A549 (cell line): ENCODE data around the gene RHOT1. TPM values are rescaled to one million over a fixed set of nuclear protein-coding genes. Genes with fewer than 3 reads are reported as not detected.
A peak's percentile ranks its signal among the peaks of the same experiment; 100 is the strongest.

Experiments
- ATAC-seq, 2 experiments: fragments of 200-7000 bp in 1 of 2; fragments of >200 bp in 1 of 2; cut with Nextera tagmentation in 1 of 2; cut with Tn5 transposase in 1 of 2; 3 replicates each; pipeline versions ENCODE4 v1.8.0 to v1.9.1; 2018 to 2020; ENCODE audit warnings: mild to moderate bottlenecking in 1 of 2, moderate library complexity in 1 of 2
- CTCF ChIA-PET: fragments of 300-600 bp; sonication (Branson Sonifier 250); formaldehyde crosslinking; extraction: SDS; loops from one replicate; lab custom pipeline; 2021; ENCODE audit warnings: antibody characterized with exemption, inconsistent platforms; lab: Yijun Ruan, JAX
- POLR2A ChIA-PET: fragments of 350-600 bp; formaldehyde crosslinking; extraction: SDS; loops from one replicate; lab custom pipeline; 2021; ENCODE audit warnings: antibody characterized with exemption, inconsistent platforms; lab: Yijun Ruan, JAX
- DNase-seq, 2 experiments: peaks; one replicate each; pipeline versions ENCODE4 v3.0.0 to v3.0.0-alpha.2; 2011 to 2016; ENCODE audit warnings: low read depth in 1 of 2, low spot score in 1 of 2
- FAIRE-seq: peaks from 2 replicates; lab custom pipeline; 2011; peaks lifted over from hg19 to GRCh38; lab: Jason Lieb, UNC
- H3K27ac ChIP-seq, 2 experiments: fragments of >200 bp; sonication (Bioruptor Twin); formaldehyde crosslinking; 3 replicates each; pipeline ENCODE4 v1.5.1; 2016 to 2017
- H3K4me1 ChIP-seq: fragments of >200 bp; sonication (Bioruptor Twin); formaldehyde crosslinking; 3 replicates; pipeline ENCODE4 v1.6.1; 2016
- H3K4me2 ChIP-seq: fragments of >200 bp; sonication (Bioruptor Twin); formaldehyde crosslinking; 3 replicates; pipeline ENCODE4 v1.6.1; 2016
- H3K4me3 ChIP-seq: fragments of >200 bp; sonication (Bioruptor Twin); formaldehyde crosslinking; 3 replicates; pipeline ENCODE4 v1.5.1; 2016
- H3K9me3 ChIP-seq: fragments of >200 bp; sonication (Bioruptor Twin); formaldehyde crosslinking; 3 replicates; pipeline ENCODE4 v1.6.1; 2016
- CBX2 ChIP-seq: fragments of 200-600 bp; sonication (generic); IDR thresholded peaks from 2 replicates; pipeline ENCODE4 v1.6.1; 2016; ENCODE audit warnings: low read depth, mild to moderate bottlenecking, borderline replicate concordance
- CBX8 ChIP-seq: fragments of 200-600 bp; sonication (generic); IDR thresholded peaks from 2 replicates; pipeline ENCODE4 v1.6.1; 2016
- CHD4 ChIP-seq: fragments of 200-600 bp; sonication (generic); IDR thresholded peaks from 2 replicates; pipeline ENCODE4 v1.6.1; 2016; ENCODE audit warnings: antibody characterized with exemption, mild to moderate bottlenecking, borderline replicate concordance
- ESRRA ChIP-seq: fragments of 150-350 bp; IDR thresholded peaks from 2 replicates; pipeline ENCODE4 v1.6.1; 2014; ENCODE audit warnings: mild to moderate bottlenecking, low read length, borderline replicate concordance
- JUN ChIP-seq, 2 experiments: fragments of >200 bp; sonication (Bioruptor Twin); formaldehyde crosslinking; IDR thresholded peaks; 2 replicates in 1 of 2; 3 replicates in 1 of 2; pipeline ENCODE4 v1.6.1; 2016 to 2017
- KDM1A ChIP-seq: fragments of 200-600 bp; sonication (generic); IDR thresholded peaks from 2 replicates; pipeline ENCODE4 v1.6.1; 2016; ENCODE audit warnings: low read depth, mild to moderate bottlenecking
- MAFK ChIP-seq: fragments of 450-650 bp; IDR thresholded peaks from 2 replicates; pipeline ENCODE4 v1.6.1; 2014; ENCODE audit not compliant: partially characterized antibody
- MYC ChIP-seq: IDR thresholded peaks from 2 replicates; pipeline ENCODE4 v1.6.1; 2012; ENCODE audit warnings: mild to moderate bottlenecking, inconsistent platforms, low read length, improper control_type of control experiment, borderline replicate concordance
- POLR2AphosphoS2 ChIP-seq: conservative IDR thresholded peaks from 2 replicates; pipeline ENCODE4 v1.6.1; 2012; ENCODE audit warnings: low read length, improper control_type of control experiment, inconsistent platforms
- RARB ChIP-seq: fragments of 250-450 bp; sonication (Bioruptor Pico); IDR thresholded peaks from 2 replicates; pipeline ENCODE4 v1.8.0; 2021; ENCODE audit warnings: mild to moderate bottlenecking, moderate library complexity
- RFX5 ChIP-seq: fragments of 450-650 bp; IDR thresholded peaks from 2 replicates; pipeline ENCODE4 v1.7.1; 2014; ENCODE audit warnings: antibody characterized with exemption, mild to moderate bottlenecking, moderate library complexity
- RNF2 ChIP-seq: fragments of 200-600 bp; sonication (generic); IDR thresholded peaks from 2 replicates; pipeline ENCODE4 v1.6.1; 2016; ENCODE audit warnings: low read depth, mild to moderate bottlenecking, antibody characterized with exemption, moderate library complexity, borderline replicate concordance
- ZFP36 ChIP-seq: fragments of 450-650 bp; IDR thresholded peaks from 2 replicates; pipeline ENCODE4 v1.6.1; 2014; ENCODE audit warnings: borderline replicate concordance; ENCODE audit not compliant: partially characterized antibody
- ZNF302 ChIP-seq: fragments of 250-450 bp; sonication (Bioruptor Pico); IDR thresholded peaks from 2 replicates; pipeline ENCODE4 v1.9.0; 2021; ENCODE audit warnings: inconsistent platforms, mild to moderate bottlenecking, moderate library complexity
- ZSCAN20 ChIP-seq: fragments of 250-450 bp; sonication (Bioruptor Pico); IDR thresholded peaks from 2 replicates; pipeline ENCODE4 v1.8.0; 2022; ENCODE audit warnings: mild to moderate bottlenecking, moderate library complexity
- WGBS: methylation state at CpG from one replicate; pipeline ENCODE4 v1.1.6; 2017; ENCODE audit errors: missing lambda C conversion rate; 5-methylcytosine and 5-hydroxymethylcytosine counted together
- polyA plus RNA-seq, 4 experiments: library from polyadenylated mRNA; depleted of rRNA in 3 of 4; stranded (reverse); fragments of >200 nt; fragmentation: RNase III in 1 of 4; extraction: RNeasy Plus Mini Kit Qiagen cat#74134 plus additional on column Dnase treatment in 1 of 4; gene quantifications; 2 replicates in 3 of 4; 3 replicates in 1 of 4; pipeline ENCODE4 v1.2.3, GENCODE V29; 2011 to 2017
- TF ChIP-seq, protein P1 (sequence below): fragments of >200 bp; sonication (Bioruptor Twin); formaldehyde crosslinking; IDR thresholded peaks from 3 replicates; pipeline ENCODE4 v1.5.1; 2016
- TF ChIP-seq, protein P2 (sequence below): fragments of 150-350 bp; IDR thresholded peaks from 2 replicates; pipeline ENCODE4 v1.6.1; 2014; ENCODE audit warnings: low read depth, mild to moderate bottlenecking, low read length

RHOT1 gene
- polyA plus RNA-seq, 2 of the 4 experiments (the other 2 are of a cell fraction) = 26.6 to 109 TPM

DNA sequence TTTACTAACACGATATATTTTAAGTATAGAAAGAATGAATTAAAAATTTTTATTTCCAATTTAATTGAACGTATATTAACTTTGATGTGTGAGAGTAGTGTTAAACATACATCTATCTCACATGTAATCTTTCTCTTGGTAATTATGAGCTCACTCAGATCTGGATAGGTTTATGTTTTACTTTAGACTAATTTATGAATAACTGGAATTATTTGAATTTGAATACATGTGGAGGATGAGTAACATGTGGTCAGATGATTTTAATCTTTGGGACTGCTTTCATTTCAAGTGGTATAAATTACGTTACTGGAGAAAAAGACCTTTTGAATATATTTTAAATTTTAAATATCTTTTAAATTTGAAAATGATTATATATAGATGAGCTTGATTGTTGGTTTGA is 73.4 kb downstream of the RHOT1 start:
- ChIA-PET CTCF (interaction anchor here (1.8 kb wide), 1 partner anchor 11 kb away, joined by 4 read pairs; no protein-coding TSS in a partner anchor), POLR2A (interaction anchor here (0.6 kb wide), 1 partner anchor 10 kb away, joined by 5 read pairs; no protein-coding TSS in a partner anchor)
- 84% methylated on average over 3 of the region's 3 CpGs for WGBS
- Histone ChIP-seq H3K4me2 (no peak overlapping the region), H3K4me1 (peaks cover 6% of the 10 kb centered on the region; the same call in 1 of the 3 replicates), H3K27ac (no peak overlapping the region), H3K4me3 (no peak overlapping the region), H3K9me3 (no peaks in the 10 kb centered on the region)
- FAIRE-seq (no peak), ATAC-seq (no peak), DNase-seq (no peak)
- TF ChIP-seq CBX8 (no peak), CHD4 (no peak), RARB (CRISPR knock-in tag) (no peak), RFX5 (no peak), ESRRA (no peak), ZSCAN20 (no peak), POLR2AphosphoS2 (no peak), CBX2 (no peak), MAFK (no peak), ZNF302 (CRISPR knock-in tag) (no peak), ZFP36 (no peak), JUN (IDR thresholded peaks at IDR 0.05) (no peak), KDM1A (no peak)

DNA sequence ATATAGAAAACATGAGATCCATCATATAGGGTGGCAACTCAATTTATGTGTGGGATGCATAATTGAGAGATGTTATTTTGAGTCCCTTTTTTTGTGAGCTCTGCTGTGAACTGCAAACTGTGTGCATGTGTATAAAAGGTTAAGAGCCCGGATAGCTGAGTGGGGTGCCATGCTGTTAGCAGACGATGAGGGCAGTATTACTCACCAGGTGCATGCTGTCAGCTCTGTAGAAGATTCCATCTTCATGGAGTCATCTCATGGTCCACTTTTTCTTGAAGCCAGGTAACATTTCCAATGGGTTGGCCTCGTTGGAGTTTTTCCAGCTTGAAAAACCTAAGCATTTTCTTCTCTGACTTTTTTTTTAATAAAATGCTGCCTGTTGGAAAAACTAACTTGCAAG is 80.3 kb downstream of the RHOT1 start:
- no peak for TF ChIP-seq ZFP36
- TF ChIP-seq, protein P1, sequence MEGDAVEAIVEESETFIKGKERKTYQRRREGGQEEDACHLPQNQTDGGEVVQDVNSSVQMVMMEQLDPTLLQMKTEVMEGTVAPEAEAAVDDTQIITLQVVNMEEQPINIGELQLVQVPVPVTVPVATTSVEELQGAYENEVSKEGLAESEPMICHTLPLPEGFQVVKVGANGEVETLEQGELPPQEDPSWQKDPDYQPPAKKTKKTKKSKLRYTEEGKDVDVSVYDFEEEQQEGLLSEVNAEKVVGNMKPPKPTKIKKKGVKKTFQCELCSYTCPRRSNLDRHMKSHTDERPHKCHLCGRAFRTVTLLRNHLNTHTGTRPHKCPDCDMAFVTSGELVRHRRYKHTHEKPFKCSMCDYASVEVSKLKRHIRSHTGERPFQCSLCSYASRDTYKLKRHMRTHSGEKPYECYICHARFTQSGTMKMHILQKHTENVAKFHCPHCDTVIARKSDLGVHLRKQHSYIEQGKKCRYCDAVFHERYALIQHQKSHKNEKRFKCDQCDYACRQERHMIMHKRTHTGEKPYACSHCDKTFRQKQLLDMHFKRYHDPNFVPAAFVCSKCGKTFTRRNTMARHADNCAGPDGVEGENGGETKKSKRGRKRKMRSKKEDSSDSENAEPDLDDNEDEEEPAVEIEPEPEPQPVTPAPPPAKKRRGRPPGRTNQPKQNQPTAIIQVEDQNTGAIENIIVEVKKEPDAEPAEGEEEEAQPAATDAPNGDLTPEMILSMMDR = 0 out of 3 replicates have a peak, but pooled peaks have one; percentile 8
- no peak for TF ChIP-seq JUN (IDR thresholded peaks at IDR 0.05)
- TF ChIP-seq, protein P2, sequence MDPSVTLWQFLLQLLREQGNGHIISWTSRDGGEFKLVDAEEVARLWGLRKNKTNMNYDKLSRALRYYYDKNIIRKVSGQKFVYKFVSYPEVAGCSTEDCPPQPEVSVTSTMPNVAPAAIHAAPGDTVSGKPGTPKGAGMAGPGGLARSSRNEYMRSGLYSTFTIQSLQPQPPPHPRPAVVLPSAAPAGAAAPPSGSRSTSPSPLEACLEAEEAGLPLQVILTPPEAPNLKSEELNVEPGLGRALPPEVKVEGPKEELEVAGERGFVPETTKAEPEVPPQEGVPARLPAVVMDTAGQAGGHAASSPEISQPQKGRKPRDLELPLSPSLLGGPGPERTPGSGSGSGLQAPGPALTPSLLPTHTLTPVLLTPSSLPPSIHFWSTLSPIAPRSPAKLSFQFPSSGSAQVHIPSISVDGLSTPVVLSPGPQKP = no peak
- TF ChIP-seq RFX5 = 0 out of 2 replicates have a peak, but pooled peaks have one; percentile 0
- TF ChIP-seq RNF2 = no peak
- TF ChIP-seq, all 56 proteins: peak for 2
- FAIRE-seq = no peak
- peak; percentile 24 to 62 for DNase-seq
- ChIA-PET CTCF (interaction anchor here (0.6 to 3.9 kb wide), 13 partner anchors 9 to 1325 kb away, joined by 3 to 14 read pairs (median 4); no protein-coding TSS in a partner anchor), POLR2A (interaction anchor here (0.5 to 1.1 kb wide), 2 partner anchors 17 to 19 kb away, joined by 3 read pairs; no protein-coding TSS in a partner anchor)
- ATAC-seq = peak; percentile 88 to 97
- Histone ChIP-seq H3K9me3 (no peaks in the 10 kb centered on the region), H3K4me2 (no peak overlapping the region), H3K4me1 (peaks cover 7% of the 10 kb centered on the region), H3K4me3 (no peak overlapping the region), H3K27ac (no peak overlapping the region)
- WGBS = 16% methylated on average over 3 of the region's 3 CpGs

DNA sequence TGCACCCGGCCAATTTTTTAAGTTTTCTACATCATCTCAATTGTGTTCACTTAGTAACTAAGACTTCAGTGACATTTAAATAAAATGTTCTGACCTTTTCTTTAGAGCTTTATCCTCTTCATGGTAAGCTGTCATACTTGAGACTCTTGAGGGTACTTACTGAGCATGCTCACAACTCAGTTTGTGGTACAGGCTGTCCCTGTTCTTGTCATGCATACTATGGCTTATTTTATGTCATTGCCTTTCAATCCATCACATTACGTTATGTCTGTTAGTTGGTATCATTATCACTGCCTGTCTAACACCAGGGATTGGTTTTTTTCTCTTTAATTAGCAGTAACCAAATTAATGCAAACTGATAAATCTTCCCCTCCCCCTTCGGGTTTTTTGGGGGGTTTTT is 81.4 kb downstream of the RHOT1 start:
- H3K4me2 ChIP-seq = no peak overlapping the region
- no peak overlapping the region for H3K27ac ChIP-seq
- TF ChIP-seq JUN (IDR thresholded peaks at IDR 0.05) (no peak), MYC (no peak)
- CTCF ChIA-PET = interaction anchor here (1.0 to 3.9 kb wide), 3 partner anchors 20 to 30 kb away, joined by 3 to 14 read pairs (median 6); no protein-coding TSS in a partner anchor
- DNase-seq = no peak
- POLR2A ChIA-PET = no interaction called here
- ATAC-seq = no peak
- H3K4me3 ChIP-seq = no peak overlapping the region
- 81% methylated on average over 3 of the region's 3 CpGs for WGBS
- no peak for FAIRE-seq
- H3K4me1 ChIP-seq = peaks cover 7% of the 10 kb centered on the region
- no peaks in the 10 kb centered on the region for H3K9me3 ChIP-seq
